Renal pelvis (tissue), 4 donors: Measurements from ENCODE around the gene PEMT. TPM values are rescaled to one million over a fixed set of nuclear protein-coding genes. Genes with fewer than 3 reads are reported as not detected.

Experiments used
- DNase-seq: peaks from one replicate; pipeline ENCODE4 v3.0.0-alpha.2; 2013
- polyA plus RNA-seq, 3 donors: library from polyadenylated mRNA; unstranded; fragments of 120-200 nt; gene quantifications; one replicate each; pipeline ENCODE4 v1.2.1, GENCODE V29; 2013; ENCODE audit not compliant: insufficient read length in 3 of 3

The PEMT gene
- polyA plus RNA-seq, 3 donors: 33.0 to 39.3 (median 34.1) TPM

- no peak for DNase-seq
Measured at GRCh38 chr17:17538417-17539391, 52.8 kb downstream of the PEMT start.

GRCh38 chr17:17537311-17538099, 54.0 kb downstream of the PEMT start:
- DNase-seq: no peak

- DNase-seq: no peak
Measured at GRCh38 chr17:17536702-17537101, 54.8 kb downstream of the PEMT start.

GRCh38 chr17:17535957-17536356, 55.6 kb downstream of the PEMT start:
- DNase-seq: no peak

- no peak for DNase-seq
Measured at GRCh38 chr17:17533901-17534441, 57.5 kb downstream of the PEMT start.

DNA sequence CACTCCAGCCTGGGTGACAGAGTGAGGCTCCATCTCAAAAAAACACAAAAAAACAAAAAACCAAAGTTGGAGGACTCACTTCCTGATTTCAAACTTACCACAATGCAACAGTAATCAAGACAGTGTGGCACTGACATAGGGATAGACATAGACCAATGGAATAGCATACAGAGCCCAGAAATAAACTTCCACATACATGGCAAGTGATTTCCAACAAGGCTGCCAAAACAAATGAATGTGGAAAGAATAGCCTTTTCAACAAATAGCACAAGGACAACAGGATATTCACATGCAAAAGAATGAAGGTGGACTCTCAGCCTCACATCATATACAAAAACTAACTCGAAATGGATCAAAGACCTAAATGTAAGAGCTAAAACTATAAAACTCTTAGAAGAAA, 58.5 kb downstream of the PEMT start:
- no peak for DNase-seq

DNA sequence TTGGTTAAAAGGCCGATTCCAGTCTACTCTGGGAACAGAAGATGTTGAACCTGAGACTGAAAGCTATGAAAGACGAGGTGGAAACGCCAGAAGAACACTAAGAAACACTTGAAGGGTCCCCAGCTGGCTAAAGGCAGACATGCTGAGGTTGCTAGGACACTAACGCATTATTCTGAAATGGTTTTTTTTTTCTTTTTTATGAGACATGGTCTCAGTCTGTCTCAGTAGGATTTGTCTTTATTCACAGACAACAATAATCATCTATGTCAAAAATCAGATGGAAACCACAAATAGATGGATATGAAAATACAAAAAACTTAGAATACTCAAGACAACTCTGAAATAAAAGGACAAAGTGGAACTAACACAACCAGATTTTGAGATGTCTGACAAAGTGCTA, 60.4 kb downstream of the PEMT start:
- no peak for DNase-seq

DNA sequence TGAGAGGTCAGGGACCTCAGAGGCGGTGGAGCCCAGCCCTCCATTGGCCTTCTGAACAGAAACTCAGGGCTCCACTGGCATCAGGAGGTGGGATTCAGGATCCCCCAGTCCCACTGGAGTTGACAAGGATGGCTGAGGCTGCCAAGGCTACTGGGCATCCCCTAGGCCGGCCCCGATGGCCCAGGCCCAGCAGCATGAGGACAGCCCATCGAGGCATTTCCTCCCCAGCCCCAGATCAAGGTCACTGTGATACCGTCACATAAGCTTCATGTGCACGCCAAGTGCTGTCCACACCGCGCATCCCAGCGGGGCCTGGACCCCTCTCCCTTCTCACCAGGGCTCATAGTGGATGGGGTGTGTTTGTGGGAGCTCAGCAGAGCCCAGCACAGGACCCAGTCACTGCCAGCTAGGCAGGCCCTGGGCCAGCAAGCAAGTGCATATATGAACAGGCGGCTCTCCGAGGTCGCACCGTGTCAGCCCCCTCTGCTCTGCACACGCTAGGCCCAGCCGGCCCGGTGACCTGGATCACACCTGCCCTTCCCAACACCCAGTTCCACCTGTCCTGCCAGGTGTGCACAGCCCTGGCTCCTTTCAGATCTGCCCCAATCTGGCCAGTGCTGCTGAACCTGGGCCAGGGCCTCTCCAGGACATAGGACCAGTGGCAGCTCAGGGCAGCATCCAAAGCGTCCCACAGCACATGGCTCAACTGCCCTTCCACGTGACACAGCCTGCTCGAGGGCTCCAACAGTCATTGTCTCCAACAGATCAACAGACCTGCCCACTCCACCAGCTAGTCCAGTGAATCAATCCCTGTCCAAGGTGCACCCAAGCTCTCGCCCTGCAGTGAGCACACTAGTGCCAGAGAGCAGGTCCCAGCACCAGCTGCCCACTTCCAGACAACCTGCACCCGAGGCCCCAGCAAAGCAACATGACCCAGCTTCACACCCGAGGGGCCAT, 62.5 kb downstream of the PEMT start:
- DNase-seq: no peak

GRCh38 chr17:17527956-17528500, 63.5 kb downstream of the PEMT start:
- no peak for DNase-seq

GRCh38 chr17:17527534-17527933, 64.0 kb downstream of the PEMT start:
- no peak for DNase-seq

GRCh38 chr17:17526369-17526768, 65.1 kb downstream of the PEMT start:
- no peak for DNase-seq

DNA sequence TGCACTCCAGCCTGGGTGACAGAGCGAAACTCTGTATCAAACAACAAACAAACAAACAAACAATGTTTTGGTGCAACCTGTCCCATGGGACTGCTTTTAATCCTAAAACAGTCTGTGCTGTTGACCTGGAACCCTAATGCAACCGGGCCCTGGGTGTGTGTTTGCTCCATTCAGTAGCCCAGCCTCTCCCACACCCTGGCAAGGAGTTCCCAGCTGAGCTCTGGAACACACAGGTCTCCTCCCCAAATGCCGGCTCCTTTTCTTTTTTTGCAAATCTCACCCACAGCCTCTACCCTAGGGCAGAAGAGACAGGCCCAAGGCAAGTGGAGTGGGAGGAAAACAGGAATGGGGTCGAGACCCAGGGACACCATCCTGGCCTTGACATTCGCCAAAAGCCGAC, 65.6 kb downstream of the PEMT start:
- no peak for DNase-seq

DNA sequence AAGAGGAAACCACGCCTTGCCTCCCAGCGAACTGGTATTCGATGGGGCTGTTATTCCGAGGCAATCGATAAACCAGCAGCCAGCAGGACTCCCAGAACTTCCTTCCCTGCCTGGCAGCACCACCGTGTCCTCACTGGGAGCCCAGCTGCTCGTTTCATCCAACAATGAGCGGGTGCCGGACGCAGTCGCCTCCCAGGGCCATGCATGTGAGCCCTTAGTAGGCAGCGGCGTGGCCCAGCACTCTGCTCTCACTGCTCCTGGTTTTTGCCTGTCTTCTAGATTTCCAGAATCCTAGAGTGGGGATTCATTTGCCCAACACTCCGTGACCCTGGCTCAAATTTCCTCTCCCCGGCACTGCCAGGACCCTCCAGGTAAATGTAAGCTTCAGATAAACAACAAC, 66.2 kb downstream of the PEMT start:
- no peak for DNase-seq

DNA sequence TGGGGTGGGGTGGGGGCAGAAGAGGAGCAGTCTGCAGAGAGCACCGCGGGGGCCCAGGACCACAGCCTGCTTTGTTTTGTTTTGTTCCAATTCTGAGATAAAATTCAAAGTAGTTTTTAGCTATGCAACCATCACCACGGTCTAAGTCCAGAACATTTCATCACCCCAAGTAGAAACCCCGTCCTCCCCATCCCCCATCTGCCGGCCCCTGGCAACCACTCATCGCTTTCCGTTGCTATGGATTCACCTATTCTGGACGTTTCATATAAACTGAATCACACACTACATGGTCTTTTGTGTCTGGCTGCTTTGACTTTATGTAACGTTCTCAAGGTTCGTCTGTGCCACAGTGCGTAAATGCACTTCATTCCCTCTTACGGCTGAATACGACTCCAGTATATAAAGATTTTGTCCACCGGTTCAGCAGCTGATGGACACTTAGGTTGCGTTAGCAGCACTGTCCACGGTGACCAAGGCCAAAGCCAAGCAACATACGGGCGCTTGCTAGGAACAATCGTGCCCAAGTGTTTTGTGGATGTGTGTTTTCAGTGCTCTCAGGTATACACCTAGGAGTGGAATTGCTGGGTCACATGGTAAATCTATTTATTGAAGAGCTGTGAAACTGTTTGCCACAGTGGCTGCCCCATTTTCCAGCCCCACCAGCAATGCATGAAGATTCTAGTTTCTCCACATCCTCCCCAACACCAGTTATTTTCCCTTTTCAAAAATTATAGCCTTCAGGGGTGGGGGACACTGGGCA, 67.6 kb downstream of the PEMT start:
- no peak for DNase-seq

DNA sequence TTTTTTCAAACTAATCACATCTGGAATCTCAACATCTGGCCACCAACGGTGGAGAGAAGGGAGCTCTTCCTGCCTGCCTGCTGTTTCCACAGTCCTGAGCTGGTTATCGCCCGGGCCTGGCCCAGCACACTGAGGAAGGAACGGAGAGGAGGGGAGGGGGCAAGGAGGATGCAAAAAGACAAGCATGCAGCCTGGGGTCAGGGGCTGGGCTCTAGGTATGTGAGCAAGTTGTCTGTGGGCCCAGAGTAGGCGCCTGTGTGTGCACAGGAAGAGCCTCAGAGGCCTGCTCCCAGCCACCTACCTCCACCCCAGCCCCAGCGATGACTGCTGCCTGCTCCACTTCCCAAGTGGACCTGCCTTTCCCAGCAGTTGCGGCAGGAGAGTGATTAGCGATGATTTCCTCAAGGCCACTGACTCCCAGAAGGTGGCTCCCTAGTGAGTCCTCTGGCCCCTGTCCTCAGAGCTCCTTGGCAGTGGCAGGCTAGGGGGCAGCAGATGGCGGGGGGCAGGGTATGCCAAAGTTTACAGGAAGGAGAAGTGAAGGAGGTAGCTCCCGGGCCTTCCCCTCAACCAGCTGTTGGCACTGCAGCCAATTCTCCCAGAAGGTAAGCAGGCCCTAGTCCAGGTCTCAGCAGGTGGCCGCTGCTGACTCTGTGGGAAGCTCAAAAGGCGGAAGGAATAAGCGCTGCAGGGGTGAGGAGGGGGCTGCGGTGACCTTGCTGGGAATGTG, 68.3 kb downstream of the PEMT start:
- no peak for DNase-seq

DNA sequence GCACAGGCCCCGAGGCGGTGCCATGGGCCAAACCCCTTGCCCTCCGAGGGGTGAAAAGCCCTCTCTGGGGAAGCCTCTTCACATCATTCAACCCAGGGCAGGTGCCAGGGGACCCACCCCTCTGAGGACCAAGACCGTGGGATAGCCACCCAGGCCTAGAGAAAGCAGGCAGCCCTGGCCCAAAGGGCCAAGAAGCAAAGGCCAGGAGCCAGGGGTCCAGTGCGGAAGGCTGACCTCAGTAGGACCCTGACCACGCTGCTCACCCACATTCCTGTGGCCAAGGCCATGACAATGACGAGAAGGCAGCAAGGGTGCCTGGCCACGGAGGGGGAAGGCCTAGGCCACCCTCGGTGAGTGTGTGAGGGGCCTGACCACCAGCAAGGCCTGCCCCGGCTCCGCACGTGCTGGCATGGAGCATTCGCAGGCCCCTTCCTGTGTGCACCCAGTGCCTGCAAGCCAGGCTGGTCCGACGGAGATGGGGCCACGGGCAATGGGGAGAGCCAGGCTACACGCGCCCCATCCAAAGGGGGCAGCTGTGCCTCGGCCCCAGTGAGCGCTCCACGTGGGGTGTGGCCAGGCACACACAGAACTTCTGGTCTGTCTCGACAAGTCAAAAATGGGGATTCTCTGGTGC, 70.8 kb downstream of the PEMT start:
- no peak for DNase-seq

- DNase-seq: no peak
Measured at GRCh38 chr17:17519886-17520285, 71.6 kb downstream of the PEMT start.

DNA sequence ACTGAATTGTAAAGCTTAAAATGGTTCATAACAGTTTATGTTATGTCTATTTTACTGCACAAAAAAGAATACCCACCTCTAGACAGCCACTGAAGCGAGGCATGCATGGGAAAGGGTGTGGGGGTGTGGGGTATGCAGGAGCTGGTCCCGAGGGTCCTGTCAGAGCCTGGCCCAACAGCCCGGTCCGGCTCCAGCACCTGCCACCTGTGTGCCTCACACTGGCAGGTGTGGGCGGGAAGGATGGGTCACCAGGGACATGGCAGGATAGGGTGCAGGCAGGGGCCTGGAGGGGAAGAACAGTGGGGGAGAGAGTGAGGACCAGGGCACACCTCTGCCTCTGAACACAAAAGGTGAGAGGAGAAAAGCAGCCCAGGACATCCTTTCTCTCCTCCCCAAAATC, 72.6 kb downstream of the PEMT start:
- no peak for DNase-seq

DNA sequence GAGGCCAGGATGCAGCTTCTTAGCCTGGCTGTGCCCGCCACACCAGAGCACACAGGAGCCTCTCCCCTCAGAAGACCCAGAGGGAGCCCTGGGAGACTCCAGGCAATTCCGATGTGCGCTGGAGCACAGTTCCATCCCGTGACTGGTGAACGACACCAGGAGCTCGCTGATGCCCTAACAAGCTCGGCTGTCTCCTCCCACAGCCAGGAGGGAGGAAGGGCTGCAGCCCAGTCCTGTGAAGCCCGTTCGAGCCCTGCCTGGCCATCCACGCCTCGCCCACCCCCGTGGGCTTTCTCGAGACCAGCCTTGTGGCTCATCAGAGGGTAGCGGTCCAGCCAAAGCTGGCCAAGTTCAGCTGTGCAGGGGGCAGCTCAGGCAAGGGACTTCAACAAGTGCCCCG, 73.5 kb downstream of the PEMT start:
- DNase-seq: peak; percentile 50
